Neural cell (in vitro differentiated cells): Measurements from ENCODE around the gene ETF1. TPM values are rescaled to one million over a fixed set of nuclear protein-coding genes. Genes with fewer than 3 reads are reported as not detected.

ENCODE experiments used
- H2AFZ ChIP-seq: fragments of 200-600, 300-800 bp; sonication (generic), shearing (Covaris generic); 2 replicates; pipeline ENCODE4 v1.6.0; 2014; ENCODE audit warnings: low read depth, mild to moderate bottlenecking, antibody characterized with exemption, low read length, moderate library complexity
- H3F3A ChIP-seq: fragments of 200-600 bp; shearing (Covaris generic); 2 replicates; pipeline ENCODE4 v1.6.1; 2016; ENCODE audit warnings: mild to moderate bottlenecking, moderate library complexity, mixed read lengths, antibody characterized with exemption, low read length; ENCODE audit not compliant: insufficient read depth, poor library complexity, severe bottlenecking
- H3K27ac ChIP-seq: fragments of 200-600, 300-800 bp; sonication (generic), shearing (Covaris generic); 2 replicates; pipeline ENCODE4 v1.5.1; 2014; ENCODE audit warnings: mild to moderate bottlenecking, low read length, moderate library complexity
- H3K27me3 ChIP-seq: fragments of 300-800, 200-600 bp; sonication (generic), shearing (Covaris generic); 2 replicates; pipeline ENCODE4 v1.6.0; 2014; ENCODE audit warnings: mild to moderate bottlenecking, low read depth, low read length, moderate library complexity; ENCODE audit not compliant: insufficient read depth
- H3K36me3 ChIP-seq: fragments of 300-800, 200-600 bp; sonication (generic), shearing (Covaris generic); 2 replicates; pipeline ENCODE4 v1.5.1; 2014; ENCODE audit warnings: mild to moderate bottlenecking, antibody characterized with exemption, low read length, moderate library complexity; ENCODE audit not compliant: insufficient read depth
- H3K4me2 ChIP-seq: fragments of 300-800, 200-600 bp; sonication (generic), shearing (Covaris generic); 2 replicates; pipeline ENCODE4 v1.6.0; 2014; ENCODE audit warnings: mild to moderate bottlenecking, low read length
- H3K4me3 ChIP-seq: fragments of 300-800, 200-600 bp; sonication (generic), shearing (Covaris generic); 2 replicates; pipeline ENCODE4 v1.5.1; 2014; ENCODE audit warnings: mild to moderate bottlenecking, low read length, moderate library complexity
- H3K79me2 ChIP-seq: fragments of 200-600 bp; shearing (Covaris generic); replicated peaks from 2 replicates; pipeline ENCODE4 v1.6.0; 2014; ENCODE audit warnings: mild to moderate bottlenecking, low read length, moderate library complexity; ENCODE audit not compliant: insufficient read depth
- H3K9ac ChIP-seq: fragments of 300-800, 200-600 bp; sonication (generic), shearing (Covaris generic); 2 replicates; pipeline ENCODE4 v1.6.1; 2016; ENCODE audit warnings: mild to moderate bottlenecking, low read length, mixed read lengths
- H3K9me2 ChIP-seq: fragments of 200-600 bp; shearing (Covaris generic); 2 replicates; pipeline ENCODE4 v1.6.1; 2016; ENCODE audit warnings: mild to moderate bottlenecking, low read length, mixed read lengths; ENCODE audit not compliant: insufficient read depth
- H3K9me3 ChIP-seq: fragments of 200-600, 300-800 bp; sonication (generic), shearing (Covaris generic); 2 replicates; pipeline ENCODE4 v1.6.1; 2016; ENCODE audit warnings: mild to moderate bottlenecking, mixed run types, low read length, moderate library complexity, mixed read lengths
- H4K20me1 ChIP-seq: fragments of 200-600 bp; shearing (Covaris generic); 2 replicates; pipeline ENCODE4 v1.6.1; 2016; ENCODE audit warnings: mild to moderate bottlenecking, mixed run types; ENCODE audit not compliant: insufficient read depth
- EP300 ChIP-seq: fragments of 450-650 bp; conservative IDR thresholded peaks from 2 replicates; pipeline ENCODE4 v1.6.1; 2014; ENCODE audit warnings: antibody characterized with exemption, mild to moderate bottlenecking, moderate library complexity; ENCODE audit not compliant: poor library complexity, severe bottlenecking
- EZH2 ChIP-seq: fragments of 200-600, 300-800 bp; shearing (Covaris generic), sonication (generic); IDR thresholded peaks from 2 replicates; pipeline ENCODE4 v1.6.1; 2014; ENCODE audit warnings: antibody characterized with exemption, low read length, borderline replicate concordance, mild to moderate bottlenecking; ENCODE audit not compliant: insufficient read depth, poor library complexity, severe bottlenecking
- MXI1 ChIP-seq: fragments of 450-650 bp; conservative IDR thresholded peaks from 2 replicates; pipeline ENCODE4 v1.6.1; 2014; ENCODE audit warnings: antibody characterized with exemption, mild to moderate bottlenecking; ENCODE audit not compliant: poor library complexity, severe bottlenecking
- POLR2AphosphoS5 ChIP-seq: IDR thresholded peaks from 2 replicates; pipeline ENCODE4 v1.6.1; 2012
- RAD21 ChIP-seq: fragments of 450-650 bp; conservative IDR thresholded peaks from 2 replicates; pipeline ENCODE4 v1.6.1; 2014; ENCODE audit warnings: antibody characterized with exemption, mild to moderate bottlenecking, moderate library complexity
- REST ChIP-seq: IDR thresholded peaks from 2 replicates; pipeline ENCODE4 v1.6.1; 2012; ENCODE audit warnings: borderline replicate concordance
- SMC3 ChIP-seq: fragments of 450-650 bp; conservative IDR thresholded peaks from 2 replicates; pipeline ENCODE4 v1.6.1; 2014; ENCODE audit warnings: antibody characterized with exemption, mild to moderate bottlenecking, moderate library complexity; ENCODE audit not compliant: poor library complexity
- TAF1 ChIP-seq: IDR thresholded peaks from 2 replicates; pipeline ENCODE4 v1.6.1; 2012; ENCODE audit warnings: low read depth
- polyA plus RNA-seq: library from polyadenylated mRNA; depleted of rRNA; stranded (reverse); fragments of >200 nt; gene quantifications from 2 replicates; pipeline ENCODE4 v1.2.3, GENCODE V29; 2014
- TF ChIP-seq, protein P1 (sequence below): fragments of 450-650 bp; IDR thresholded peaks from 2 replicates; pipeline ENCODE4 v1.5.1; 2014; ENCODE audit warnings: antibody characterized with exemption, mild to moderate bottlenecking, moderate library complexity; ENCODE audit not compliant: poor library complexity, severe bottlenecking

The ETF1 gene
- polyA plus RNA-seq, 1 donor from 2014 or later, result 62.1 TPM

- Histone ChIP-seq H3K4me3 (peak overlapping the region; percentile 55), H3K9me3 (no peaks in the 10 kb centered on the region), H3K9me2 (no peaks in the 10 kb centered on the region), H2AFZ (no peak overlapping the region), H4K20me1 (no peaks in the 10 kb centered on the region), H3K79me2 (no peaks in the 10 kb centered on the region), H3K27ac (no peak overlapping the region), H3K36me3 (no peaks in the 10 kb centered on the region), H3K4me2 (no peak overlapping the region), H3K9ac (peak overlapping the region; percentile 50), H3K27me3 (no peaks in the 10 kb centered on the region), H3F3A (no peaks in the 10 kb centered on the region)
- TF ChIP-seq EP300 (no peak), SMC3 (no peak), EZH2 (no peak), RAD21 (no peak), TAF1 (no peak), POLR2AphosphoS5 (no peak), REST (no peak), MXI1 (no peak)
- TF ChIP-seq, protein P1, sequence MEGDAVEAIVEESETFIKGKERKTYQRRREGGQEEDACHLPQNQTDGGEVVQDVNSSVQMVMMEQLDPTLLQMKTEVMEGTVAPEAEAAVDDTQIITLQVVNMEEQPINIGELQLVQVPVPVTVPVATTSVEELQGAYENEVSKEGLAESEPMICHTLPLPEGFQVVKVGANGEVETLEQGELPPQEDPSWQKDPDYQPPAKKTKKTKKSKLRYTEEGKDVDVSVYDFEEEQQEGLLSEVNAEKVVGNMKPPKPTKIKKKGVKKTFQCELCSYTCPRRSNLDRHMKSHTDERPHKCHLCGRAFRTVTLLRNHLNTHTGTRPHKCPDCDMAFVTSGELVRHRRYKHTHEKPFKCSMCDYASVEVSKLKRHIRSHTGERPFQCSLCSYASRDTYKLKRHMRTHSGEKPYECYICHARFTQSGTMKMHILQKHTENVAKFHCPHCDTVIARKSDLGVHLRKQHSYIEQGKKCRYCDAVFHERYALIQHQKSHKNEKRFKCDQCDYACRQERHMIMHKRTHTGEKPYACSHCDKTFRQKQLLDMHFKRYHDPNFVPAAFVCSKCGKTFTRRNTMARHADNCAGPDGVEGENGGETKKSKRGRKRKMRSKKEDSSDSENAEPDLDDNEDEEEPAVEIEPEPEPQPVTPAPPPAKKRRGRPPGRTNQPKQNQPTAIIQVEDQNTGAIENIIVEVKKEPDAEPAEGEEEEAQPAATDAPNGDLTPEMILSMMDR, result no peak
Observed at GRCh38 chr5:138491669-138492559, 51.1 kb downstream of the ETF1 start.

GRCh38 chr5:138491284-138491648 lies 51.8 kb downstream of the ETF1 start:
- Histone ChIP-seq H3F3A (no peaks in the 10 kb centered on the region), H3K9me2 (no peaks in the 10 kb centered on the region), H2AFZ (peak overlapping the region; percentile 7), H3K4me2 (peak overlapping the region; percentile 52), H3K9ac (peak overlapping the region; percentile 50), H3K27me3 (no peaks in the 10 kb centered on the region), H3K36me3 (no peaks in the 10 kb centered on the region), H4K20me1 (no peaks in the 10 kb centered on the region), H3K4me3 (peak overlapping the region; percentile 55), H3K27ac (peak overlapping the region; percentile 26), H3K79me2 (no peaks in the 10 kb centered on the region), H3K9me3 (no peaks in the 10 kb centered on the region)
- TF ChIP-seq RAD21 (no peak), REST (no peak), TAF1 (no peak), EZH2 (no peak), SMC3 (no peak), EP300 (no peak), MXI1 (no peak), POLR2AphosphoS5 (no peak)
- TF ChIP-seq, protein P1, result no peak
